HK-2 (cell line): Measurements from ENCODE around the gene TCF15.
A peak's percentile ranks its signal among the peaks of the same experiment; 100 is the strongest.

ENCODE experiments used
- DNase-seq: peaks from one replicate; pipeline ENCODE4 v3.0.0-alpha.2; 2018; ENCODE audit not compliant: unreplicated experiment

The TCF15 gene

GRCh38 chr20:610130-611046, at the start of gene TCF15:
Gene TCF15 (minus strand): TSS chr20:610309. CDS start chr20:610237, 72 bp downstream.
- DNase-seq: peak; percentile 60

GRCh38 chr20:658731-659291, 48.7 kb upstream of the TCF15 start:
- DNase-seq: no peak

GRCh38 chr20:658202-658601, 48.1 kb upstream of the TCF15 start:
- no peak for DNase-seq

GRCh38 chr20:655726-656624, 45.9 kb upstream of the TCF15 start:
- DNase-seq: no peak

GRCh38 chr20:654417-654750, 44.3 kb upstream of the TCF15 start:
- no peak for DNase-seq

- no peak for DNase-seq
Observed at GRCh38 chr20:653590-654416, 43.7 kb upstream of the TCF15 start.

- DNase-seq: peak; percentile 97
Observed at GRCh38 chr20:653110-653589, 43.0 kb upstream of the TCF15 start, which contains the start of gene SRXN1. Gene SRXN1 (minus strand): TSS chr20:653200. CDS start chr20:653185, 15 bp downstream.

- DNase-seq: peak; percentile 58
Observed at GRCh38 chr20:652615-653109, 42.6 kb upstream of the TCF15 start.

- no peak for DNase-seq
Observed at GRCh38 chr20:651713-652614, 41.9 kb upstream of the TCF15 start.

GRCh38 chr20:650954-651353, 40.8 kb upstream of the TCF15 start:
- no peak for DNase-seq

GRCh38 chr20:650281-650680, 40.2 kb upstream of the TCF15 start:
- no peak for DNase-seq

- no peak for DNase-seq
Observed at GRCh38 chr20:647479-648019, 37.4 kb upstream of the TCF15 start.

GRCh38 chr20:646868-647233, 36.7 kb upstream of the TCF15 start:
- no peak for DNase-seq

- DNase-seq: peak; percentile 29
Observed at GRCh38 chr20:646107-646867, 36.2 kb upstream of the TCF15 start.

GRCh38 chr20:645318-646106, 35.4 kb upstream of the TCF15 start:
- peak; percentile 82 for DNase-seq

GRCh38 chr20:644692-645317, 34.7 kb upstream of the TCF15 start:
- no peak for DNase-seq

GRCh38 chr20:642398-643174, 32.5 kb upstream of the TCF15 start:
- no peak for DNase-seq
